HG02798 (cell line): ENCODE data around the gene MRPS18A.
A peak's percentile ranks its signal among the peaks of the same experiment; 100 is the strongest.

Source experiments
- ATAC-seq: cut with Tn5 transposase; IDR thresholded peaks from one replicate; pipeline ENCODE4 v1.9.1; 2021; ENCODE audit warnings: mild to moderate bottlenecking; ENCODE audit not compliant: unreplicated experiment, poor library complexity

Gene MRPS18A

GRCh38 chr6:43699564-43700186, 12.1 kb upstream of the MRPS18A start:
- no peak for ATAC-seq

- ATAC-seq: no peak
These were observed 11.2 kb upstream of the MRPS18A start for GRCh38 chr6:43698584-43699349.

GRCh38 chr6:43697421-43697820, 9.8 kb upstream of the MRPS18A start:
- ATAC-seq: no peak

GRCh38 chr6:43695967-43696291, 8.3 kb upstream of the MRPS18A start:
- no peak for ATAC-seq

- ATAC-seq: no peak
These were observed 7.8 kb upstream of the MRPS18A start for GRCh38 chr6:43695215-43695966.

- ATAC-seq: no peak
These were observed 1.8 kb upstream of the MRPS18A start for GRCh38 chr6:43689421-43689820.

- ATAC-seq: no peak
These were observed 533 bp downstream of the MRPS18A start for GRCh38 chr6:43687079-43687436.

- peak; percentile 47 for ATAC-seq
These were observed 3.7 kb downstream of the MRPS18A start for GRCh38 chr6:43683708-43684455.

GRCh38 chr6:43682724-43683429, 4.7 kb downstream of the MRPS18A start:
- no peak for ATAC-seq

- no peak for ATAC-seq
These were observed 6.3 kb downstream of the MRPS18A start for GRCh38 chr6:43681303-43681702.

- no peak for ATAC-seq
These were observed 7.0 kb downstream of the MRPS18A start for GRCh38 chr6:43680308-43681200.

GRCh38 chr6:43679057-43679456, 8.5 kb downstream of the MRPS18A start:
- ATAC-seq: no peak

GRCh38 chr6:43678341-43678740, 9.2 kb downstream of the MRPS18A start:
- no peak for ATAC-seq

- no peak for ATAC-seq
These were observed 9.8 kb downstream of the MRPS18A start for GRCh38 chr6:43677759-43678158.

- ATAC-seq: no peak
These were observed 10.5 kb downstream of the MRPS18A start for GRCh38 chr6:43676962-43677606.

GRCh38 chr6:43674921-43675320, 12.7 kb downstream of the MRPS18A start:
- ATAC-seq: no peak

- ATAC-seq: no peak
These were observed 13.3 kb downstream of the MRPS18A start for GRCh38 chr6:43674291-43674690.

- ATAC-seq: no peak
These were observed 14.0 kb downstream of the MRPS18A start for GRCh38 chr6:43673444-43674084.
